Left kidney (tissue), 2 donors: ENCODE data around the gene RAI1. TPM values are rescaled to one million over a fixed set of nuclear protein-coding genes. Genes with fewer than 3 reads are reported as not detected.
"Not testable (repeated sequence)": the region's sequence is repeated elsewhere in the genome, so short reads cannot be mapped to it uniquely, and the experiment has no call there.

Source experiments
- DNase-seq: peaks from one replicate; pipeline ENCODE4 v3.0.0-alpha.2; 2013
- polyA plus RNA-seq: library from polyadenylated mRNA; unstranded; fragments of 120-200 nt; gene quantifications from one replicate; pipeline ENCODE4 v1.2.1, GENCODE V29; 2013; ENCODE audit not compliant: insufficient read length

Gene RAI1
- polyA plus RNA-seq, 1 donor, result 25.9 TPM

DNA sequence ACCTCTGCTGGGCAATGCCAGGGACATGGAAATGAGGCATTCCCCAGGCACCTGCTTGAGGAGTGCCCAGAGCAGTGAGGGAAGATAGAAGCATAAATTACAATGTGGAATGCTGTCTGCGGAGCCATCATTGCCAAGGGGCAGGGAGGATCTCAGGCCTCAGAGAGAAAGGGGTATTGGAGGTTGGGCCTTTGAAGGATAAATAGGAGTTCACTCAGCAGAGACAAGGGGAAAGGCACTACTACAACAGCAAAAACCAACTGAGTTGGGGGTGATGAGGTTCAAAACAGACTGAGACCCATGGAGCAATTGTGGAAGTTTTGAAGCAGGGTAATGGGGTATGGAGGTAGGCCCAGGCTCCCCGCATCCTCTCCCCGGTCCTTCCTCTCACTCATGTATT lies 122.7 kb downstream of the RAI1 start:
- DNase-seq, result no peak

DNA sequence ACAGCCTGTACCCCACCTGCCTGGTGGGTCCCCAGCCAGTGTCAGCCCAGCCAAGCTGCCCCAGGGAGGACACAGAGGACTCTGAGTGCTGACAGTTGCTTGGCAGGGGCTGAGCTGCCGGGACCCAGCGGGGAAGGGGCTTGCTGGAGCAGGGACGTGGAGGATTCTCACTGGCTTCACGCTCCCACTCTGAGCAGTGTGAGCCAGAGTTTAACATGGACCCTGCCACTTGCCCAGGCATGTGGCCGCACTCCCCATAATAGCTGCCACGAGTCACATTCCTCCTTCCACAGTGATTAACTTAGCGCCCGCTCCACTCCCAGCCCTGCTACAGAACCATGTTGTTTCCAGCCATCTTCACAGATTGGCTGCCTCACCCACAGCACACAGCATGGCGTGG lies 124.3 kb downstream of the RAI1 start:
- DNase-seq, result no peak

DNA sequence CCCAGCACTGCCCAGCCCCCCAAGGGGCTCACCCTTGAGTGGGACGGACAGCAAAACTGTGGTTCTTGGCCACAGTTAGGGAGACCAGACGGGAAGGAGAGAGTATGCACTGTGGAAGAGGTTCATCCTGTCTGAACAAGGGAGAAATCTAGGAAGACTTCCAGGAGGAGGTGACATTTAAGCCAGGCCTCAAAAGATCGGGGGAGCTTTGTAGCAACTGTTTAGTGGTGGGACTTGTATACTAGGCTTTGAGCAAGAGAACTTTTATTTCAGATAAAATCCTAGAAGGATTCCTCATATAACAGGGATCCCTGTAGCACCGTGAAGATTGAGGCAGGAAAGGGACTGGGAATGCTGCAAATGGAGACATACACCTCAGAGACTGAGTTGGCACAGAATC lies 124.8 kb downstream of the RAI1 start:
- DNase-seq, result no peak

DNA sequence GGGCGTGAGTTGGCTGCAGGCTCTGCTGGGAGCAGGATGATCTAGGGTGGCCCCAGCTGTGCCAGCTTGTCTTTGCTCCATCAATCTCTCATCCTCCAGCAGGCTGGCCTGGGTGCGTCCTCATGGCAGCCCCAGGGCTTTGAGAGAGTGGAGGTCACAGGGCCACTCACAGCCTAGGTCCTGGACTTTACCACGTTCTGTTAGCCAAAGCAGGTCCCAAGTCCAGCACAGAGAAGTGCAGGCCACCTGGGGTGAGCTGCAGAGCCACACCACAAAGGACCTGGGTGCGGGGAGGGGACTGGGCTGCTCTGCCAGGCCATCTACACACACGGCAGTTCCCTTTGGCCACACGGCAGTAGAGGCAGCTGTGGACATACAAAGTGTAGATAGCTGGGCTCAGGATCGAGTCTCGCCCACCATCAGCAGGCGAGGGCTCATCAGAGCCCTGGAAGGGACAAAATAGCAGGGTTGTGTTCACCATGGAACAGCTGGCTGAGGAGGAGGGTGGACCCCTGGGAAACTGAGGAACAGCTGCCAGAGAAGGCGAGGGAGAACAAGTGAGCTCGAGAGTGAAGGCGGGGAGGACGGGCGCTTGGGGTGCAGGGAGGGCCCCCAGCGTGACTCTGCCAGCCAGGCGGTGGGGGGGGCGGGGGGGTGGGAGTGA lies 125.5 kb downstream of the RAI1 start:
- DNase-seq, result no peak

DNA sequence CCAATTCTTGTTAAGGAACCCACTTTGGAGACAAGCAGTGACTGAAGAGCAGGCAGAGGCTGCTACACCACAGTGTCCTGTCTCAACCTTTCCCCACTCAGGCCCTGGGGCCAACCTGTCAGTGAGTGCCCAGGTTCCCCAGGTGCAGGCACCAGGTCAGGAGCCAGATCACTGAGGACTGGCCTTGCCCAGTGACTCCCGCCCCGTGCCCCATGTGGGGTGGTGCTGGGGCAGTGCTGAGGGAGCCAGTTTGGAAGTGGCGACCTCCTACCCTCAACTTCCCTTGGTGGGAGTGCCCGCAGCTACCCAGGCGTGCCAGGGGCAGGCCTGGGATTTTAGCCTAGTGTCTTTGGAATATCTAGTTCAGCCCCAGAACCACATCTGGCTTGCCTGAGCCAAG lies 126.2 kb downstream of the RAI1 start:
- no peak for DNase-seq

DNA sequence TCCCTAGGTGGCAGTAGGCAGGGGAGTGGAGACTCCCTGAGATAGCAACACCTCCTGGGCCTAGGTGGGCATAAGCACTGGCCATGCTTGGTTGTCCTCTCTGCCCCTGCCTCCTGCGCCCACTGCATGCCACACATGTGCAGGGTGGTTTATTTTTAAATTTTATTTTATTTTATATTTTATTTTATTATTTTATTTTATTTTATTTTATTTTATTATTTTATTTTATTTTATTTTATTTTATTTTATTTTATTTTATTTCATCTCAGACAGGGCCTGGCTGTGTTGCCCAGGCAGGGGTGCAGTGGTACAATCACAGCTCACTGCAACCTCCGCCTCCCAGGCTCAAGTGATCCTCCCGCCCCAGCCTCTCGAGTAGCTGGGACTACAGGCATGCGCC lies 126.9 kb downstream of the RAI1 start:
- not testable (repeated sequence) for DNase-seq

DNA sequence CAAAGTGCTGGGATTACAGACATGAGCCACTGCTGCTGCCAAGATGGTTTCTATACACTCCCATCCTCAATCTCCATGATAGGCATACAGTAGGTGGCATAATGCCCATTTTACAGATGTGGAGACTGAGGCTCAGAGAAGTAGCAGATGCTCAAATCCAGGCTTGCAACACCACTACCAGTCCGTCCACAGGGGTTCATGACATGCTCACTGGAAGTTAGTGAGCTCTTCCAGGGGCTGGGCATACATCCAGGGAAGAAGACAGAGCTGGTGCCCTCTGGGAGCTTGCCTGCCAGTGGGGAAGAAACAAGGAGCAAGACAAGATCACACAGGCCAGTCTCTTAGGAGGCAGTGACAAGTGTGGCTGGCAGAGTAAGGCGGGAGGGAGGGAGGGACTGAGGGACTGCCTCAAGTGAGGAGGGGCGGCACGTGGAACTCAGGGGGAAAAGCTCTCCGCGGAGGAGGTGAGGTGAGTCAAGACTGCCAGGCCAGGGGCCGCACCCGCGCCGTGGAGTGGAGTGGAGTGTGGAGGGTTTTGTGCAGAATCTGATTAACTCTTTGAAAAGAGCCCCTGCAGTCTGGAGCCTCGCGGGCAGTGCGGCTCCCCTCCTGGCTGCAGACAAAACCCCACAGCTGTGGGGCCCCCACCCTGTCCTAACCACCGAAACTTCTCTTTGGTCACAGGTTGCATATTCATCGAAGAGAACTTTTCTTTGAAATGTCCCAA lies 127.6 kb downstream of the RAI1 start:
- DNase-seq, result no peak

DNA sequence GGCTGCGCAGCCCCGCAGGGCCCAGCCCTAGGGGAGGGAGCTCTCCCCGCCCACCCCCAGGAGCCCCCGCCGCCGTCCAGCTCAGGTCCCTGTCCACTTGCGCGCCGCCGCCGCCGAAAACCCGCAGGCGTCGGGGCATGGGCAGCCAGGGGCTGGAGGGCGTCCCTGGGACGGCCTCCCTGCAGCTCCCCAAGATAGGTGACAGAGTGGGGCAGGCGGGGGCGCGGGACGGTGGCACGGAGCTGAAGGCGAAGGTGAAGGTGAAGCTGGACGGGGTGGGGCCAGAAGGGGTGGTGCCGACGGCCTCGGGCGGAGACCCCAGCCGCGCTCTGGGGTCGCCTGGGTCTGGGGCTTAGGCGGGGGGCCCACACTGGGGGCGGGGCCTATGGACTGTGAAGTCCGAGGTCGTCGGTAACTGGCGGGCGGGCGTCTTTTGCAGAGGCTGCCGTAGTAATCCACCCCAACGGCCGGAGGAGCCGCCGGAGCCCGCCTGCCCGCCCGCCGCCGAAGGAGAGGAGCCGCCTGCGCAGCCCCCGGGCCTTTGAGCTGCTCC lies 128.3 kb downstream of the RAI1 start:
- DNase-seq, result no peak

DNA sequence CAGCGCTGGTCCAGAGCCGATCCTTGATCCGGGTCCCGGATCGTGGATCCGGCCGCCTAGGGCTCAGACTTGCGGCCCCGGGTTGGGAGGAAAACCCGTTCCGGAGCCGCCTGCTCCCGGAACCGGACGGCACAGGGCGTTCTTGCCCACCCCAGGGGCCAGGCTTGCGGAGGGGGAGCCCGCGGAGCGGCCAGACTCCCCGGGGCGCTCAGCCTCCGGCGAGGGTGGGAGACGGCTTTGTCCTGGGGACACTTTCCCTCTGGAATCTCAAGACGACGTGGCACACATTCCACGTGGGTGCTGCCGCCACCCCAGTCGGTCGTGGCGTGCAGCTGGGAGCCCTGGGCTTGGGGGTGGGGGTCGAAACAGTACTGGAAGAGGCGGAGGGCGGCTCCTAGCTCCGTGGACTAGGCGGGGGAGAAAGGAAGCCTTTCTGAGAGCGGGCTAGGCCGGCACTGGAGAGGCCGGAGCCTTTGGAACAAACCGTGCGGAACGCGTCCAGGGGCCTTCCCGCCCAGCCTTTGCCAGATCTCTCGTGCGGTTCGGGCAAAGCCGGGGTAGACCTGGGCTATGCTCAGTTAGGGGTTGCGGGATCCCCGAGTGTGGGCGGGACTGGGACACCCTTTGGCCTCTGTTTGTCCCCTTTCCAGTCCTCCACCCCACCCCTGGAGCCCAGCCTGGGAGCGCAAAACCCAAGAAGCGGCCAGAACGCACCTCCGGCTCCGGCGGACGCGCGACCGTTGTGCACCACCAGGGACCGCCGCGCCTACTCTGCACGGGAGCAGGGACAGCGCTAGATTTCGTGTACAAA lies 129.0 kb downstream of the RAI1 start:
- DNase-seq, result peak; percentile 77

DNA sequence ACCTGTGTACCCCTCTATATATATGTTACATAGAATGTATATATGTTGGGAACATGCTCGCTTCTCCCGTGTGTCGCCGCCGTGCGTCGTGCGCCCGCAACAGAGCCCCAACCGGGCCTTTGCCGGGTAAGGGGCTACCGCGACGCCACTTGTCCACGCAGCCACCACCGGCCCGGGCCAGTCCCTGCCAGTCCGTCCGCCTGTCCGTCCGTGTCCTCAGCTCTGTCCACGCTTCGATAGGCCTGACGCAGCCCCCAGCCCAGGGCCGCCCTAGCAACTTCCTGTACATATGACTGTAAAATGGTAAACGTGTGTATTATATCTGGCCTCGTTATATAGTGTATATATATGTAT lies 129.6 kb downstream of the RAI1 start:
- no peak for DNase-seq

DNA sequence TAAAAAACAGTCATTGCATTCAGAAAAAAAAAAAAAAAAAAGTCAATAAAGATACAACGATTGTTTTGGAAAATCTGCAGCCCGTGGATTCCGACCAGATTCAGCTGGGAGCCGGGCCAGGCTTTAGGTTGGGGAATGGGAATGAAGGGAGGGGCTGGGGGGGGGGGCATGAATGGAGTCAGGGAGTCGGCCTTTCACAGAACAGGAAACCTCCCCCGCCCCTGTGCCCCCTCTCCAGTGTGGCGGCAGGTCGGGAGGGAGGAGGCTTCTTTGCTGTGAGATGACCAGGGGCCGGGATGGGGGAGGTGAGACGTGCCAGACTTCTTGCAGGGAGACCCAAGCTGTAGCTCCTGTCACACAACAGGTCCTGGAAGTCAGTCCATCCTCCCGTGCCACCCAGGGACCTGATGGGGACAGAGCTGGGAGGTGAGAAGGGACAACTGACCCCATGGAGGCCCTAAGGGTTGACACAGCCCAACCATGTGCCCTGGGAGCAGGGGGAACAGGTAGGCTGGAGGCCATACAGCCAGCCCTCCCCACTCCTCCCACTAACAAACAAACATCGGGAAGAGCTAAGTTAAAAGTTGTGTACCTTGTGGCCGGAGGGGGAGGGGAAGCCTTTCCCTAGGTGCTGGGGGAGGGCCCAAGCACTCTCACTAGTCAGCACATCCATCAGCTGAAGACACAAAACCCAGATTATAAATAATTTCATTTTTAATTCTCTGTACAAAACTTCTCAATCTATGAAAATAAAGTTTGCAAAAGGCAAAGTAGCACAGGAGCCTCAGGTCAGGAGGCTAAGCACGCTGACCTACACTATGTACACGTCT lies 130.3 kb downstream of the RAI1 start:
- DNase-seq, result peak; percentile 66

DNA sequence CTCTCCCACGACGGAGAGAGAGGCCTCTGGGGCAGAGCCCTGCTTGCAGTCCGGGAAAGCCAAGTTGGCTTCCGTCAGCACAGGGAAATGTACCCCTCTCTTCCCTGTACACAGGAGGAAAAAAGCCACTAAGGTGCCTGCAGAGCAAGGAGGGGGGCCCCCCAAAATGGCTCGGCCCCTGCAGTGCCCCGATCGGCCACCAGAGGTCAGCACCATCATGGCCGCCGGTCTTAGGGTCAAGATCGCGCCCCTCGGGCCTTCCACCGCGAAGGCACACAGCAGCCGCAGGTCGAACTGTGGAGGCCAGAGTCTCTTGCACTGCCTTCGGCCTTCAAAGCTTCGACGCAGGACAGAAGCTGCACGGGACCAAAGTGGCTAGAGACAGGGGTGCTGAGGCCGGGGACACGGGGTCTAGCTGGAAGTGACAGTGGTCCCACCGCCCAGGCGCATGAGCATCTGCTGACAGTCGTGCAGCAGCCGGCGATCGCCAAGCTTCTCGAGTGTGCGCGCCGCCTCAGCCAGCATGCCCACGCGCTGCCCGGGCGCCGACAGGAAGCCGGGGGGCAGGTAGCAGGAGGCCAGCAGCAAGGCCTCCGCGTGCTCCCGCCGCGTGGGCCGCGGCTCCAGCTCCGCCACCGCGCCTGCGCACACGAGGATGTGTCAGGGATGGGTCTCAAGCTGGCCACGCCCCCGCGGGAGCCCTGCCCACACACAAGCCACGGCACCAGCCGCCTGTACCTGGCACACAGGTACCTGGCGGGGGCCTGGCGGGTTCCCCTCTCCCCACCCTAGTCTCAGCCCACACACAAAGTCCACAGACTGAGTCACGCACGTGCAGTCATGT lies 131.2 kb downstream of the RAI1 start:
- no peak for DNase-seq

DNA sequence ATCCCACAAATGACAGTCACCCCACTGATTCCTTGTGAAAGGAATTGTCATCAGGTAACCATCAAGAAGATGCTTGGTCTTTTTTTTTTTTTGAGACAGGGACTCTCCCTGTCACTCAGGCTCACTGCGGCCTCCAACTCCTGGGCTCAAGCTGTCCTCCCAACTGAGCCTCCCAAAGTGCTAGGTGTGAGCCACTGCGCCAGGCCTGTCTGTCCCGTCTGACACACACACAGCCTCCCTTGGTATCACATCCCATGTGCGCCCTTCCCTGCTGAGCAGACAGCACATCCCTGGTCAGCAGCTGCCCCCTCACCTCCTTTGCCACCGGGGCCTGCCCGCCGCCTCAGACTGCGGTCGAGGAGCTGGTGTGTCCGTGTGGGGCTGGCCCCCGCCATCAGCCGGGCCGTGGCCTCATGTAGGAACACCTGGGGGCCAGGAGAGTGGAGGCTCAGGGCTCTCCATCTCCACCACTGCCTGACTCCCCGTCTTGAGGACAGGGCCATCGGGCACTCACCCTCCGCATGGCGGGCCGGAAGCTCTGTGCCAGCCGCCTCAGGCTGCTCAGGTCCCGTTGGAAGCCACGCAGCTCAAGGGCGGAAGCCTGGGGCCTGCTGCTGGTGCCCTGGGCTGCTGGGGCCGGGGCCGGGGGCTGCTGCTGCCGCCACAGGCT lies 131.9 kb downstream of the RAI1 start:
- DNase-seq, result no peak

DNA sequence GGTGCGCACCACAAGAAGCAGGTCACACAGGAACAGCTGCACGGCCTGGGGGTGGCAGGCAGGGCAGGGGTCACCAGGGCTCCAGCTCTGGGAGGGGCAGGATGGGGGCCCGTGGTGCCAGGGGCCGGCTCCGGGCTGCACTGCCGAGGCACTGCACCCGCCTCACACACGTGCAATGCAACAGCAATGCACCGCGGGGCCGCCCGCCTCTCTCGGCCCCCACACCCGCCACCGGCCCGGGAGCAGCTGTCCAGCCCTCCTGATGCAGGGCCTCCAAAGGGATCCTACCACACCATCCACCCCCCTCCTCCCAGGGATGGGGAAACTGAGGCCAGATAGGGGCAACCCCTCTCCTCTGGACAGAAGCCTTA lies 132.5 kb downstream of the RAI1 start:
- no peak for DNase-seq

DNA sequence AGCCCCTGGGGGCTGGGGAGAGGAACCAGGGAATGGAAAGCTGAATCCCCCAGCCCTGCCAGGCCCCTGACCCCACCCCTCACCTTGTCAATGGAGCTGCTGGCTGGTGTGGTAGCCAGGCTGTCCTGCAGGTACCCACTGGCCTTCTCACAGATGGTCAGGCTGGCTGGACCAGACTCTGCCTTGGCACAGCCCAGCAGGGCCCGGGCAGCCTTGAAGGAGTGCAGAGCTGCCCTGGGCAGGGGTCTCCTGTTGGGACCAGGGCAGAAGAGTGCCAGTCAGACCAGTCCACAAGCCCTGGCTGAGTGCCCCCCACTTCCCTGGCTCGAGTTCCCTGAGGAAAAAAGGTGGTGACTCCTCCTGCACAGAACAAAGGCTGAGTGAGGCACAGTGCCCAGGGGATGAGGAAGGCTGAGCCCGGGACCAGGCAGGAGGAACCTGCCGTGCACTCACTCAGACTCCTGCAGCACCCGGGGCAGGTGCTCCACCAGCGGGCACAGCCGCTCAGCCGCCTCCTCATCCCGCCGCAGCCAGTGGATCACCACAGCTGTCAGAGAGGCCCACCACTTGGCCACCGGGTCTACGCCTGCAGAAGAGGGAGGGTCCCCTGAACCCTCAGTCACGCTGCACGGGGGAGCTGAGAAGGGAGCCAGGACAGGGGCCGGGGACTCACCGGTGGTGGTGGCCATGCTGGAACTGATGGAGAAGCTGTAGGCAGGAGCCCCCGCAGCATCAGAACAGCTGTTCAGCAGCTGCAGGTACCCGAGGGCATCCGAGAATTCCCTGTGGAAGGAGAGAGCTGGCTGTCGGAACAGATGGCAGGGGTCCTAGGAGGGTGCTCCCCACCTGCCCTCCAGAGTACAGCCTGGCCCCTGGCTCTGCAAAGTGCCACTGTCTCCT lies 133.2 kb downstream of the RAI1 start:
- DNase-seq, result no peak

DNA sequence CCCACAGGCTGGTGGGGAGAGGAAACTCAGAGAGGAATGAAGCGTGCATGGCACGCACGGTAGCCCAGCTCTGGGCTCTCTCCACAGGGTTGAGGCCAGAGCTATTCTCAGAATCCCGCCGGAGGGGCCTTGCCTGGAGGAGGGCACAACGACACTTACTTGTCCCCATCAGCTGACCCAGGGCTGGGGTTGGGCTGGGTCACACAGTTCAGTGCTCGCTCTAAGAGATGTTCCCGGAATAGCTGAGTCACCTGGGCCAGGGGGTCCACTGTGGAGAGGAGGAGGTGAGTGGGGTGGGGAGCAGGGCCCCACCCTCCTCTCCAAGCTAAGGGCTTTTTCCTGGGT lies 133.8 kb downstream of the RAI1 start:
- DNase-seq, result no peak

DNA sequence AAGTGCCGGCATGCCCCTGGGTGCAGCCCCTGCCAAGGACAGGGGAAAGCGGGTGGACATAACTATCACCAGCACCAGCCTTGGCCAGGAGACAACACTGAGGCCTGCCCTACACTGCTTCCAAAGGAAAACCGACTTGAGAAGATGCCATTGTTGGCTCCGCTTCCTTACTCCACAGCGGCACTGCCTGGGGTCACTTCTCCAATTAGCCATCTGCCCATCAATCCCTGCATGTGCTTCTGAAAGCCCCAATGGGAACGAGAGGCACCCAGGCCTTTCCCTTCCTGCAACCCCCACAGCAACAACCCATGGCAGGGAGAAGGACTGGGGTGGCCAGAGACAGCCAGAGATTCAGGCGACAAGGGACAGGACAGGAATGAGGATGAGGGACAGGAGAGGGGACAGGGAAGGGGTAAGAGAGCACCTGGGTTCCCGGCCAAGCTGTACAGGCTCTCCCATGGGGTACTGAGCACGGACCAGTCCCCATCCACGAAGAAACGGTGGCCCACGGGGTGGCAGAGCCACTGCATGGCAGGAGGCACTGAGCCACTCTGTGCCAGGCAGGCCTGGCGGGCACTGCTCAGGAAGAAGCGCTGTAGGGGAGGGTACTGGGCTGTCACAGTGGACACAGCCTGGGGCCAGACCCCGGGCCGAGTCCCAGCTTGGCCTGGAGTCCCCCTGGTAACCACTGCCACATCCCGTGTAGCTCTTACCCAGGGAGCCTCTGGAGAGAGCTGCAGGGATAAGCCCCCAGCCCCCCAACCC lies 134.4 kb downstream of the RAI1 start:
- no peak for DNase-seq

DNA sequence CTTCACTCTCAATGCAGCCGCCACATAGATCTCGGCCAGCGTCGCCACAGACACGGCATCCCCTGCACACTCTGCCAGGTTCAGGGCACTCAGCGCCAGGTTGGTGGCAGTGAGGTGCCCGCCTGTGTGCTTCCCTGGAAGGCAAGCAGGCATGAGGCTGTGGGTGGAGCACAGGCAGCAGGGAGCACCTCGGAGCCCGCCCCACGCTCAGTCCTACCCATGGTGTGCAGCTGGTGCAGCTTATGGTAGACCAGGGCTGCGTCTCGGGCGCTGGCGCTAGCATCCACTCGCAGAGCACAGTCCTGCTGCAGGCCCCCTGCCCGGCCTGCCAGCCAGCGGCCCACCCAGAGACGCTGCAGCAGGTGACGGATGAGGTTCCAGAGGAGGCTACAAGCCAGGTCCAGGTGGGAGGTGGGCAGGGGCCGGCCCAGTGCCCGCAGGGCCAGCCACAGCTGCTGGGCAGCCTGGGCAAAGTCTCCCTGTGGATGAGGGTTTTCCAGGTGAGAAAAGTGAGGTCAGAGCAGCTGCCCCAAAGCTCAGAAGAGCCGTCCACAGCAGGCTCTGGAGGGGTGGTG lies 135.1 kb downstream of the RAI1 start:
- no peak for DNase-seq
